Body of pancreas (tissue), 4 donors: ENCODE measurements around the gene CDH22. TPM values are rescaled to one million over a fixed set of nuclear protein-coding genes. Genes with fewer than 3 reads are reported as not detected.

Experiments used
- ATAC-seq: fragments of 150-250 bp; one replicate; pipeline ENCODE4 v1.9.1; 2016
- DNase-seq, 4 donors: peaks; one replicate each; pipeline ENCODE4 v3.0.0-alpha.2; 2019
- H3K27ac ChIP-seq, 4 donors: fragments of 200-600 bp; sonication (generic); 1 replicate in 3 of 4; 2 replicates in 1 of 4; pipeline versions ENCODE4 v1.5.1 to v1.6.1; 2016 to 2019; ENCODE audit warnings: mild to moderate bottlenecking in 1 of 4, mixed read lengths in 1 of 4, moderate library complexity in 1 of 4
- H3K27me3 ChIP-seq, 2 donors: fragments of 200-600 bp; sonication (generic); one replicate each; pipeline ENCODE4 v1.6.0; 2016; ENCODE audit warnings: mild to moderate bottlenecking in 1 of 2
- H3K36me3 ChIP-seq, 2 donors: fragments of 200-600 bp; sonication (generic); replicated peaks in 1 of 2; 2 replicates each; pipeline ENCODE4 v1.5.1; 2016; ENCODE audit warnings: low read depth in 2 of 2; ENCODE audit not compliant: insufficient read depth in 1 of 2
- H3K4me1 ChIP-seq: fragments of 200-600 bp; sonication (generic); one replicate; pipeline ENCODE4 v1.6.0; 2016
- H3K4me3 ChIP-seq, 2 donors: fragments of 200-600 bp; sonication (generic); 1 replicate in 1 of 2; 2 replicates in 1 of 2; pipeline ENCODE4 v1.5.1; 2016 to 2019
- H3K9me3 ChIP-seq, 3 donors: fragments of 200-600 bp; sonication (generic); 1 replicate in 2 of 3; 2 replicates in 1 of 3; pipeline ENCODE4 v1.5.1; 2016
- POLR2A ChIP-seq, 3 donors: fragments of 450-650 bp; IDR thresholded peaks; one replicate each; pipeline ENCODE4 v1.6.1; 2016; ENCODE audit warnings: antibody characterized with exemption in 3 of 3, mild to moderate bottlenecking in 2 of 3
- WGBS, 2 donors: methylation state at CpG; one replicate each; pipeline ENCODE4 v1.1.5; 2017; 5-methylcytosine and 5-hydroxymethylcytosine counted together
- intact Hi-C: fragments of 100-400 bp; cut with DNase I; formaldehyde crosslinking; loops from one replicate; pipeline ENCODE4 v1.15.1; 2023
- total RNA-seq, 2 donors: library from RNA; depleted of rRNA; stranded (reverse); fragments of >200 nt; gene quantifications; one replicate each; pipeline ENCODE4 v1.1.0, GENCODE V29; 2016
- TF ChIP-seq, protein P1 (sequence below), 7 experiments: fragments of 450-650 bp in 4 of 7; fragments of 200-600 bp in 3 of 7; sonication (generic) in 3 of 7; IDR thresholded peaks; one replicate each; pipeline ENCODE4 v1.5.1; 2016 to 2019; ENCODE audit warnings: antibody characterized with exemption in 7 of 7

CDH22 gene
- total RNA-seq, 2 donors from 2014 or later, result 1.3 to 2.1 TPM

DNA sequence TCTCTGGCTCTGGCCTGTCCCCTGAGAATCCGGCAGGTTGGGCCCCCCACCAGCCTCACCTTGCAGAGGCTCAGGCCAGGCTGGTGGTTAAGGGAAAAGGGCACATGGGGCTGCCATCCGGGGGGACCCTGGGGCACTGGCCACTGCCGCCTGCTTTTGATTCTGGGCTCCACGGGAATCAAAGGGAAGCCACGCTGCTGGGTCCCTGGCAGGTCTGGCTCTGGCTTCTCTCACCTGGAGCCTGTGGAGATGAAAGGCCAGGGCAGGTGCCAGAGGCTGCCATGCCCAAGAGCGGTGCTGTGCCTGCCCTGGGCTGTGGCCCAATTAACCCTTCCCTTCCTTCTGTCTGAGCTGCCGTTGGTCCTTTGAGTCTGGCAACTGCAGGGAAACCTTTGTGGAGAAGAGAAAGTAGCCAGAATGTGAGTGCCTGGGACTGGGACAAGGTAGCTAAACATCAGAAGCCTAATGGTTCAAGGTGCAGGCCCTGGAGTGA, 9.4 kb upstream of the CDH22 start:
- ATAC-seq, result peak; percentile 41
- Histone ChIP-seq H3K4me3 (no peak overlapping the region), H3K9me3 (no peaks in the 10 kb centered on the region), H3K27ac (peak overlapping the region in 3 of 4 donors; percentile 43 to 63 (median 59)), H3K4me1 (peaks cover 9% of the 10 kb centered on the region), H3K27me3 (peaks cover 0 to under 1% of the 10 kb centered on the region in 2 donors), H3K36me3 (no peaks in the 10 kb centered on the region)
- TF ChIP-seq POLR2A (IDR thresholded peaks at IDR 0.05), result no peak
- TF ChIP-seq, protein P1, sequence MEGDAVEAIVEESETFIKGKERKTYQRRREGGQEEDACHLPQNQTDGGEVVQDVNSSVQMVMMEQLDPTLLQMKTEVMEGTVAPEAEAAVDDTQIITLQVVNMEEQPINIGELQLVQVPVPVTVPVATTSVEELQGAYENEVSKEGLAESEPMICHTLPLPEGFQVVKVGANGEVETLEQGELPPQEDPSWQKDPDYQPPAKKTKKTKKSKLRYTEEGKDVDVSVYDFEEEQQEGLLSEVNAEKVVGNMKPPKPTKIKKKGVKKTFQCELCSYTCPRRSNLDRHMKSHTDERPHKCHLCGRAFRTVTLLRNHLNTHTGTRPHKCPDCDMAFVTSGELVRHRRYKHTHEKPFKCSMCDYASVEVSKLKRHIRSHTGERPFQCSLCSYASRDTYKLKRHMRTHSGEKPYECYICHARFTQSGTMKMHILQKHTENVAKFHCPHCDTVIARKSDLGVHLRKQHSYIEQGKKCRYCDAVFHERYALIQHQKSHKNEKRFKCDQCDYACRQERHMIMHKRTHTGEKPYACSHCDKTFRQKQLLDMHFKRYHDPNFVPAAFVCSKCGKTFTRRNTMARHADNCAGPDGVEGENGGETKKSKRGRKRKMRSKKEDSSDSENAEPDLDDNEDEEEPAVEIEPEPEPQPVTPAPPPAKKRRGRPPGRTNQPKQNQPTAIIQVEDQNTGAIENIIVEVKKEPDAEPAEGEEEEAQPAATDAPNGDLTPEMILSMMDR (IDR thresholded peaks at IDR 0.05), result no peak
- intact Hi-C loops, result no loop called here
- WGBS, 2 donors, result 23 to 39% methylated on average over 6 to 7 of the region's 7 CpGs
- DNase-seq, result peak in 3 of 4 donors; percentile 24 to 47 (median 46)

DNA sequence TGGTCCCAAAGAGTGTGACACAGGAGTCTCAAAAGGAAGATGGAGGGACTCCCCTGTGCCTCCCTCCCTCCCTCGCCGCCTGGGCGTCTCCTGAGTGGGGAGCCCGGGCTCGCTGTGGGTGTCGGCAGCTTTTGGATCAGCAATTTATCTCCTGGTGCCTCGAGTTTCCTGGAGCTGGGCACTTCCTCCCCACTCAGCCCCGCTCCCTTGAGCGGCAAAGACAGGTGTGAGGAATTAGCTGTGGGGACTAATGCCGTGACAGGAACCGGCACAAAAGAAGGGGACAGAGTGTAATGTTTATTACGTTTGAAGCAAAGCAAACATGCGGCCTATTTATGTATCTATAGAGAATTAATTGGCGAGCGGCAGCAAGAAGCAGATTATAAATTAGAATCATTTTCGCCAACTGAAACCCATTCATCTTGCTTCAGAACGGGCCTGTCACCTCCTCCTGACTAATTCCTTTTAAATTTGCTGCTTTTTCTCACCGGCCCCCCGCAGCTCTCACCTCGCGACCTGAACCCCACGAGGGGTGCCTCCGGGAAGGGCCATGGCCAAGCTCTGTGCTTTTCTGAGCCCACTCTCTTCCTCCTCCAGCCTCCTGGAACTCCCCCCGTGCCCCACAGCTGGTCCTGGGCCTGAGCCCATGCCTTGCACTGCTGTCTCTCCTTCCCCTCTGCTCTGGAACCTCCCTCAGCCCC, 8.8 kb upstream of the CDH22 start:
- WGBS, 2 donors, result 37 to 53% methylated on average over 24 of the region's 24 CpGs
- DNase-seq (peak in 3 of 4 donors; percentile 17 to 27 (median 20)), ATAC-seq (peak; percentile 39)
- no peaks in the 10 kb centered on the region for H3K36me3 ChIP-seq
- H3K4me1 ChIP-seq, result peaks cover 15% of the 10 kb centered on the region
- peak overlapping the region in 3 of 4 donors; percentile 43 to 63 (median 59) for H3K27ac ChIP-seq
- H3K27me3 ChIP-seq, result peaks cover 0 to 7% of the 10 kb centered on the region in 2 donors
- TF ChIP-seq POLR2A (IDR thresholded peaks at IDR 0.05), result no peak
- TF ChIP-seq, protein P1 (IDR thresholded peaks at IDR 0.05), result no peak
- no peak overlapping the region for H3K4me3 ChIP-seq
- intact Hi-C loops, result no loop called here
- H3K9me3 ChIP-seq, result no peaks in the 10 kb centered on the region

DNA sequence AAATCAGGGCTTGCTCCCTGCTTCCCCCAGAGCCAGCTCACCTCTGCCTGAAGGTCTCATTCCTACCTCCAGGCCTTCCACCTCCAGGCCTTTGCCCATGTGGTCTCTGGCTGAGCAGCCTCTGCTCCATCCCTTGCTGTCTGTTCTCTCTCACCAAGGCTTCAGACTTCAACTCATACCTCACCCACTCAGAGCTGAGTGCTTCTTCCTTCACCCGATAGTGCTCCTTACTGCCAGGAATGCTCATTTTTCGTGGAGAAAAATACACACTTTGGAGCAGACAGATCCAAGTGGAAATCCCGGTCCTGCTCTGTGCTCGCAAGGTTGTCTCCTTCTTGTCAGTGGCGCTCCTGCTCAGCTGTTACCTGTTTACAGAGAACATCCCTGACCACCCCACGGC, 7.0 kb upstream of the CDH22 start:
- ATAC-seq (no peak), DNase-seq (no peak)
- TF ChIP-seq POLR2A (IDR thresholded peaks at IDR 0.05), result no peak
- TF ChIP-seq, protein P1 (IDR thresholded peaks at IDR 0.05), result no peak
- Histone ChIP-seq H3K9me3 (no peaks in the 10 kb centered on the region), H3K27me3 (peaks cover 0 to 7% of the 10 kb centered on the region in 2 donors), H3K4me1 (peaks cover 29% of the 10 kb centered on the region), H3K36me3 (no peaks in the 10 kb centered on the region), H3K27ac (no peak overlapping the region), H3K4me3 (no peak overlapping the region)
- 83 to 86% methylated on average over 6 of the region's 6 CpGs for WGBS, 2 donors
- intact Hi-C loops, result no loop called here

DNA sequence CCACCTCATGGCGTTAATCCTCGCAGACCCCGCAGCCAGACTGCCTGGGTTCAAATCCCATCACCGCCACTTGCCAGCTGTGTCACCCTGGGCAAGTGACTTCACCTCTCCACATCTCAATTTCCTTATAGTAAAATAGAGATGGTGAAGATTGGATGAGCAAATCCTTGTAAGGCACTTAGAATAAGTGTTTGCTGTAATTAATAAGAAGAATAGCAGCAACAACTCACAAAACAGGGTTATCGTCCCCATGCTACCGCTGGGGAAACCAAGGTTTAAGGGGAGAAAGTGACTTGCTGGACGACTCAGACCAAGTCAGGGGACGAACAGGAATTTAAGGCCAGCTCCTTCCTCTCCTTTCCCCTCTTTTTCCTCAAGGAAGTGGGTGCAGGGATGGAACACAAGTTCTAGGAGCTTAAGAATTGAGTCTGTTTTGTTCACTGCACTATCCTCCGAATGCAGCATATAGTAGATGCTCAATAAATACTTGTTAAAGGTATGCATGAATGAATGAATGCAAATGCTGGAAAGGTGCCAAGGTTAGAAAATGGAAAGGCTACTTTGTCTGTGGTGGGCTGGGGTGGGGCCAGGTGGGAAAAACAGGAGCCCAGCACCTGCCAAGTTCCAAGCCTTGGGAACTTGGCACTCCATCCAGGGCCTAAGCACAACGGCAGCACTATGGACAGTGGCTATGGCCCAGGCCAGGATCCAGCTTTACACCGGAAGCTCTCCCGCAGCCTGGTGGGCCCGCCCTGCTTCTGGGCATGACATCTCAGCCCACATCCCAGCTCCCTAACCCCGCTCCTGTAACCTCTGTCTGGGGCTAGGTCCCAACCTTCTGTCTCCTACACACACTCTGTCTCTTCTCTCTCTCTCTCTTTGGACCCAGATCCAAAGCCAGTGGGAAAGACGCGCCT, 4.9 kb upstream of the CDH22 start:
- no peak for TF ChIP-seq POLR2A (IDR thresholded peaks at IDR 0.05)
- TF ChIP-seq, protein P1 (IDR thresholded peaks at IDR 0.05), result peak in 1 of 7 experiments; percentile 2
- no peak for ATAC-seq
- 45 to 54% methylated on average over 16 of the region's 16 CpGs for WGBS, 2 donors
- H3K27me3 ChIP-seq, result peaks cover 0 to 11% of the 10 kb centered on the region in 2 donors
- no peaks in the 10 kb centered on the region for H3K36me3 ChIP-seq
- H3K4me1 ChIP-seq, result peaks cover 36% of the 10 kb centered on the region
- H3K9me3 ChIP-seq, result no peaks in the 10 kb centered on the region
- no peak overlapping the region for H3K4me3 ChIP-seq
- intact Hi-C loops, result no loop called here
- H3K27ac ChIP-seq, result no peak overlapping the region
- no peak for DNase-seq
